ENCODE data around the gene TEX54.

DNA sequence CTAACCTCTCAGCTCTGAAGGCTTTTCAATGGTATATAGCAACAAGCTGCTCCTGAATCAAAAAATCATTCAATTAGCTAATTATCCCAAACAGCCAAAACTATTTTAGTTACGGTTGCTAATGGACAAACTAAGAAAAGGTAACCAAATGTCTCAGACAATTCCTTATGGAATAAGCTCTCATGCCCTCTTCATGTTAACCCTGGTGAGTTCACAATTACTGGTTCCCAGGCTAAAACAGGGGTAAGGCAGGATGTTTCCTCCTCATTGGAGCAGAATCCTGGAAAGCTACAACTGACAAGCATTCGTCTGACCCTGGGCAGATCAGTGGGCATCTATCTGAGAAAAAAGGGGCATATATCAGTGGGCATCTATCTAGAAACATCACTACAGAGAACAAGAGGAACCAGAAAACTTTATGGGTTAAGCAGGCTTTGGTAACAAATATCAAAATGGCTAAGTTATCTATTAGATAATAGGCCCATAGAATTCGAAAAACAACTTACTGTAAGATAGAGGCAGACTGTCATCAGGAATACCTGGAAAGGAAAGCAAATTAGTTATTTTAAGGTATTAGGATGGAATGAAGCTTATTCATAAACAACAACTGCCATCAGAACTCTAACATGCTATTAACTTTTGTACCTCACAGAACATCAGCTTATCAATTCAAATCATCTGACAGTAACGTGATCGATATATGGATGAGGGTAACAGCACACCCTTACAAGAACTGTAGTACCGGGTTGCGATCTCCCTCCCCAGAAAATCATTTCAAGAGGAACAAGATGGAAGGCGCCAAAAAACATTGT, 21.6 kb upstream of the TEX54 start:
- TF ChIP-seq FOXM1 (IDR thresholded peaks at IDR 0.05; ENCODE audit: borderline replicate concordance) (no peak), FOXA1 (IDR thresholded peaks at IDR 0.05) (no peak), SUZ12 (IDR thresholded peaks at IDR 0.05) (no peak), HDGF (IDR thresholded peaks at IDR 0.05; ENCODE audit: borderline replicate concordance) (no peak)
